ENCODE data around the gene CDC20. TPM values are rescaled to one million over a fixed set of nuclear protein-coding genes. Genes with fewer than 3 reads are reported as not detected.

CDC20 gene
- total and polyA plus RNA-seq, 2 of the 8 experiments (the other 6 are each of a cell fraction or from before 2014, with no cell fraction given), result 214 to 221 TPM

- TF ChIP-seq PHF8 (conservative IDR thresholded peaks at IDR 0.05; ENCODE audit: low read depth, low read length), result no peak
- no peak for TF ChIP-seq KDM5A (IDR thresholded peaks at IDR 0.05; ENCODE audit: low read length)
- TF ChIP-seq RXRA (IDR thresholded peaks at IDR 0.05; ENCODE audit: insufficient read depth, low read depth, low read length), result no peak
Observed at GRCh38 chr1:43338001-43338400, 20.8 kb upstream of the CDC20 start (continued).

All from H1 (cell line).